GM12891 (cell line): Measurements from ENCODE around the gene CFAP46.

Source experiments
- DNase-seq: peaks from one replicate; pipeline ENCODE4 v3.0.0; 2011; ENCODE audit warnings: low spot score; ENCODE audit not compliant: insufficient read length
- FAIRE-seq: peaks from 2 replicates; lab custom pipeline; 2011; peaks lifted over from hg19 to GRCh38; lab: Jason Lieb, UNC
- PAX5 ChIP-seq: IDR thresholded peaks from 2 replicates; pipeline ENCODE4 v1.6.1; 2011; ENCODE audit warnings: low read length, moderate library complexity, mild to moderate bottlenecking; ENCODE audit not compliant: insufficient read depth, severe bottlenecking
- POLR2A ChIP-seq: IDR thresholded peaks from 2 replicates; pipeline ENCODE4 v1.6.1; 2011; ENCODE audit warnings: low read depth, low read length, control low read depth
- POLR2AphosphoS5 ChIP-seq: IDR thresholded peaks from 2 replicates; pipeline ENCODE4 v1.6.1; 2011; ENCODE audit warnings: low read depth, low read length, control low read depth
- POU2F2 ChIP-seq: IDR thresholded peaks from 2 replicates; pipeline ENCODE4 v1.6.1; 2011; ENCODE audit warnings: low read depth, mild to moderate bottlenecking, control low read depth, low read length, moderate library complexity
- SPI1 ChIP-seq: IDR thresholded peaks from 2 replicates; pipeline ENCODE4 v1.6.1; 2011; ENCODE audit warnings: low read depth, low read length, control low read depth
- TAF1 ChIP-seq: IDR thresholded peaks from 2 replicates; pipeline ENCODE4 v1.6.1; 2011; ENCODE audit warnings: low read depth, low read length, control low read depth

CFAP46 gene

GRCh38 chr10:132979491-132980425 lies 37.4 kb upstream of the CFAP46 start:
- no peak for FAIRE-seq
- no peak for DNase-seq
- no peak for TF ChIP-seq POU2F2
- no peak for TF ChIP-seq TAF1
- TF ChIP-seq POLR2A = no peak
- TF ChIP-seq POLR2AphosphoS5 = no peak
- TF ChIP-seq PAX5 = no peak
- TF ChIP-seq SPI1 = no peak

- DNase-seq (no peak), FAIRE-seq (no peak)
- TF ChIP-seq POLR2A (no peak), PAX5 (no peak), TAF1 (no peak), POU2F2 (no peak), SPI1 (no peak), POLR2AphosphoS5 (no peak)
Measured at GRCh38 chr10:132978542-132978941, 36.2 kb upstream of the CFAP46 start.

GRCh38 chr10:132977807-132978206 lies 35.4 kb upstream of the CFAP46 start:
- TF ChIP-seq TAF1 = no peak
- no peak for TF ChIP-seq POU2F2
- no peak for TF ChIP-seq SPI1
- no peak for TF ChIP-seq PAX5
- FAIRE-seq (no peak), DNase-seq (no peak)

GRCh38 chr10:132977076-132977475 lies 34.7 kb upstream of the CFAP46 start:
- no peak for FAIRE-seq
- TF ChIP-seq PAX5 (no peak), TAF1 (no peak), POU2F2 (no peak), POLR2A (no peak), POLR2AphosphoS5 (no peak), SPI1 (no peak)
- DNase-seq = no peak

- no peak for DNase-seq
- TF ChIP-seq POLR2A (no peak), PAX5 (no peak), POU2F2 (no peak), SPI1 (no peak), POLR2AphosphoS5 (no peak), TAF1 (no peak)
Measured at GRCh38 chr10:132975831-132976682, 33.7 kb upstream of the CFAP46 start.

GRCh38 chr10:132974886-132975830 lies 32.8 kb upstream of the CFAP46 start:
- TF ChIP-seq POLR2AphosphoS5 (no peak), TAF1 (no peak), POU2F2 (no peak), PAX5 (no peak), POLR2A (no peak), SPI1 (no peak)
- no peak for DNase-seq
- FAIRE-seq = no peak

More at GRCh38 chr10:132975831-132976682, 33.7 kb upstream of the CFAP46 start:
- no peak for FAIRE-seq

GRCh38 chr10:132974249-132974796 lies 32.0 kb upstream of the CFAP46 start:
- FAIRE-seq (no peak), DNase-seq (no peak)
- TF ChIP-seq SPI1 = no peak
- no peak for TF ChIP-seq PAX5
- no peak for TF ChIP-seq TAF1
- no peak for TF ChIP-seq POLR2A
- TF ChIP-seq POU2F2 = no peak
- TF ChIP-seq POLR2AphosphoS5 = no peak

- DNase-seq = no peak
- TF ChIP-seq TAF1 = no peak
- no peak for TF ChIP-seq POLR2AphosphoS5
- TF ChIP-seq PAX5 = no peak
- TF ChIP-seq POU2F2 = no peak
- no peak for TF ChIP-seq SPI1
- no peak for TF ChIP-seq POLR2A
- FAIRE-seq = no peak
Measured at GRCh38 chr10:132973903-132974241, 31.5 kb upstream of the CFAP46 start.
